K562 (cell line): ENCODE data around the gene CHPF. TPM values are rescaled to one million over a fixed set of nuclear protein-coding genes. Genes with fewer than 3 reads are reported as not detected.

Source experiments
- CBX8 ChIP-seq: fragments of 200-600 bp; sonication (generic); IDR thresholded peaks from 2 replicates; pipeline ENCODE4 v1.6.1; 2012; ENCODE audit warnings: borderline replicate concordance, mixed run types, low read depth, mild to moderate bottlenecking, moderate library complexity, mixed read lengths, low read length, control low read depth, inconsistent platforms; ENCODE audit not compliant: poor library complexity, severe bottlenecking; ENCODE audit errors: extremely low read depth
- CXXC5 ChIP-seq: fragments of 250-450 bp; sonication (Bioruptor Pico); IDR thresholded peaks from 2 replicates; pipeline ENCODE4 v1.8.0; 2022; ENCODE audit warnings: inconsistent platforms, mild to moderate bottlenecking, moderate library complexity
- DDX20 ChIP-seq: fragments of 450-650 bp; IDR thresholded peaks from 2 replicates; pipeline ENCODE4 v1.6.1; 2016; ENCODE audit warnings: missing genetic modification characterization, low read depth, mild to moderate bottlenecking, missing compliant biosample characterization, moderate library complexity
- DMBX1 ChIP-seq: fragments of 250-450 bp; sonication (Bioruptor Pico); IDR thresholded peaks from 2 replicates; pipeline ENCODE4 v1.8.0; 2022; ENCODE audit warnings: inconsistent platforms, mild to moderate bottlenecking, moderate library complexity, borderline replicate concordance
- EGR1 ChIP-seq: fragments of 450-650 bp; conservative IDR thresholded peaks from 2 replicates; pipeline ENCODE4 v1.6.1; 2017; ENCODE audit warnings: mild to moderate bottlenecking
- FOS ChIP-seq: IDR thresholded peaks from 3 replicates; pipeline ENCODE4 v1.6.1; 2011; ENCODE audit not compliant: insufficient read length; ENCODE audit errors: extremely low read depth
- HMGN3 ChIP-seq: IDR thresholded peaks from 2 replicates; pipeline ENCODE4 v1.6.1; 2011; ENCODE audit warnings: borderline replicate concordance, low read depth, mild to moderate bottlenecking, mixed read lengths, low read length; ENCODE audit not compliant: insufficient read length; ENCODE audit errors: extremely low read depth
- HOXB6 ChIP-seq: fragments of 250-450 bp; sonication (Bioruptor Pico); IDR thresholded peaks from 2 replicates; pipeline ENCODE4 v1.5.1; 2022; ENCODE audit warnings: mild to moderate bottlenecking, borderline replicate concordance
- KLF10 ChIP-seq: fragments of 250-450 bp; sonication (Bioruptor Pico); IDR thresholded peaks from 2 replicates; pipeline ENCODE4 v1.6.1; 2021; ENCODE audit warnings: matching md5 sums
- MAFG ChIP-seq: fragments of 450-650 bp; conservative IDR thresholded peaks from 2 replicates; pipeline ENCODE4 v1.6.1; 2016; ENCODE audit warnings: missing genetic modification characterization, missing compliant biosample characterization
- NONO ChIP-seq, 2 experiments: fragments of 200-400 bp in 1 of 2; fragments of 450-650 bp in 1 of 2; formaldehyde crosslinking in 1 of 2; IDR thresholded peaks; 2 replicates each; pipeline ENCODE4 v1.6.1; 2017; ENCODE audit warnings: low read depth in 2 of 2, mild to moderate bottlenecking in 2 of 2, moderate library complexity in 2 of 2, low read length in 1 of 2
- NR3C1 ChIP-seq: sonication (generic); formaldehyde crosslinking; IDR thresholded peaks from 2 replicates; pipeline ENCODE4 v1.8.1; 2022; ENCODE audit warnings: missing genetic modification reagents
- OTX1 ChIP-seq: fragments of 450-650 bp; formaldehyde crosslinking; IDR thresholded peaks from 2 replicates; pipeline ENCODE4 v1.4.0; 2022; ENCODE audit warnings: mild to moderate bottlenecking
- PCBP1 ChIP-seq: fragments of 200-400 bp; formaldehyde crosslinking; IDR thresholded peaks from 2 replicates; pipeline ENCODE4 v1.6.1; 2018; ENCODE audit warnings: mild to moderate bottlenecking, low read depth, low read length; ENCODE audit not compliant: poor library complexity, severe bottlenecking
- RB1 ChIP-seq: fragments of 450-650 bp; IDR thresholded peaks from 2 replicates; pipeline ENCODE4 v1.6.1; 2017; ENCODE audit warnings: low read depth, mild to moderate bottlenecking
- SMAD3 ChIP-seq: fragments of 450-650 bp; formaldehyde crosslinking; conservative IDR thresholded peaks from 2 replicates; pipeline ENCODE4 v1.4.0; 2020; ENCODE audit warnings: mild to moderate bottlenecking
- SRSF9 ChIP-seq: fragments of 200-400 bp; formaldehyde crosslinking; IDR thresholded peaks from 2 replicates; pipeline ENCODE4 v1.6.1; 2017; ENCODE audit warnings: low read depth, low read length, borderline replicate concordance
- TFAM ChIP-seq: fragments of 250-450 bp; sonication (Bioruptor Pico); conservative IDR thresholded peaks from 2 replicates; pipeline ENCODE4 v1.5.0; 2021; ENCODE audit warnings: mild to moderate bottlenecking, moderate library complexity
- ZNF140 ChIP-seq: fragments of 250-450 bp; sonication (Bioruptor Pico); IDR thresholded peaks from 2 replicates; pipeline ENCODE4 v1.8.0; 2021; ENCODE audit warnings: moderate library complexity, mild to moderate bottlenecking, inconsistent platforms
- ZNF174 ChIP-seq: fragments of 250-450 bp; sonication (Bioruptor Pico); IDR thresholded peaks from 2 replicates; pipeline ENCODE4 v1.4.0; 2020; ENCODE audit warnings: mild to moderate bottlenecking
- ZNF23 ChIP-seq: fragments of 250-450 bp; sonication (Bioruptor Pico); IDR thresholded peaks from 2 replicates; pipeline ENCODE4 v1.4.0; 2020; ENCODE audit warnings: mild to moderate bottlenecking
- ZNF3 ChIP-seq: fragments of 250-450 bp; sonication (Bioruptor Pico); IDR thresholded peaks from 2 replicates; pipeline ENCODE4 v1.5.0; 2021; ENCODE audit warnings: mild to moderate bottlenecking, moderate library complexity
- ZNF408 ChIP-seq: fragments of 250-450 bp; sonication (Bioruptor Pico); IDR thresholded peaks from 2 replicates; pipeline ENCODE4 v1.4.0; 2020; ENCODE audit warnings: low read depth, mild to moderate bottlenecking, moderate library complexity
- ZNF717 ChIP-seq: fragments of 250-450 bp; sonication (Bioruptor Pico); IDR thresholded peaks from 2 replicates; pipeline ENCODE4 v1.5.0; 2021
- polyA plus RNA-seq, 8 experiments: library from polyadenylated mRNA; depleted of rRNA in 4 of 8; stranded (reverse) in 5 of 8; unstranded in 3 of 8; fragments of >200 nt; fragmentation: Nextera tagmentation in 2 of 8; fragmentation: Illumina TruSeq in 1 of 8; extraction: Ambion mirVana in 2 of 8; extraction: Trizol in 1 of 8; gene quantifications; 2 replicates each; pipeline versions ENCODE4 v1.2.1 to v1.2.3, GENCODE V29; 2011 to 2014; ENCODE audit warnings: inconsistent platforms in 1 of 8, missing spikeins in 1 of 8
- total RNA-seq, 7 experiments: library from RNA; depleted of rRNA in 6 of 7; stranded (reverse); fragments of >200 nt in 6 of 7; fragmentation: Illumina TruSeq in 2 of 7; extraction: Trizol in 2 of 7; gene quantifications; 2 replicates each; pipeline versions ENCODE4 v1.2.1 to v1.2.3, GENCODE V29; 2011 to 2021; ENCODE audit warnings: low replicate concordance in 1 of 7
- TF ChIP-seq, protein P1 (sequence below): IDR thresholded peaks from 2 replicates; pipeline ENCODE4 v1.6.1; 2011; ENCODE audit not compliant: insufficient read length; ENCODE audit errors: extremely low read depth
- TF ChIP-seq, protein P2 (sequence below): fragments of 250-450 bp; sonication (Bioruptor Pico); IDR thresholded peaks from 2 replicates; pipeline ENCODE4 v1.8.0; 2021; ENCODE audit warnings: moderate library complexity, mild to moderate bottlenecking, inconsistent platforms

CHPF gene
- total and polyA plus RNA-seq, 9 of the 15 experiments (the other 6 are each of a cell fraction or from before 2014, with no cell fraction given), result 0.15 to 57.2 (median 7.9) TPM

DNA sequence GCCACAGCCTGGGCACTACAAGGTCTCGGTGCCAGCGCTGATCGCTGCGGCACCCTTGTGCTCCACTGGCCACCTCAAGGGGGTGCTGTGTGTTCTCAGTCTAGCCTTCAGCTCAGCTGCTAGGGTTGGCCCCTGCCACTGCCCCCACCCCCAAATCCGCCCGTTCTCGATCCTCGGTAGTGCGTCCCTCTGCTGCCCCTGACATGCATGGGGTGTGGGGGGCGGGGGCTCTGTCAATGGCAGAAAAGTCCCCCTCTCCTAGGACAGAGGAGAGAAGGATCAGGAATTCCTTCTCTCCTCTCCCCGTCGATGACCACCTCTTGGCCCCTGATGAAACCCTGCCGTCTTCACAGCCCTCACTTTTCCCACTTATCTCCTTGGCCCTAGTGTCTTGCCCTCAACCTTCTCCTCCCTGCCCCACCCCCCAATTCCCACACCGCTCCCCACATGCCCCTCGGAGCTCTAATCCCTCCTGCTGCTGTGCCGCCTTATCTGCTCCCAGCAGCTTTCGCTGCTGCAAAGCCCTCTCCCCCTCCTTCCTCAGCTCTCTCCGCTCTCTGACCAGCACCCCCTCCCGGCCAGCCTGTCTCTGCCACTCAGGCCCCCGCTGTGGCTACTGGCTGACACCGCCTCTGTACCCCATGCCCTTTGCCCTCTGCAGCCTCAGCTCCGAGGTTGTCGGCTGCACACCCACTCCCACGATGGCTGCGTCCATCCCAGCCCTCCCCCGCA lies 33.7 kb downstream of the CHPF start (continued):
- TF ChIP-seq CXXC5 (CRISPR knock-in tag), result peak; percentile 72
- TF ChIP-seq HMGN3, result peak; percentile 99
- no peak; the same call in 1 of the 2 replicates for TF ChIP-seq DMBX1 (CRISPR knock-in tag)
- TF ChIP-seq SRSF9, result no peak
- TF ChIP-seq ZNF140 (CRISPR knock-in tag), result no peak
- TF ChIP-seq, protein P1, sequence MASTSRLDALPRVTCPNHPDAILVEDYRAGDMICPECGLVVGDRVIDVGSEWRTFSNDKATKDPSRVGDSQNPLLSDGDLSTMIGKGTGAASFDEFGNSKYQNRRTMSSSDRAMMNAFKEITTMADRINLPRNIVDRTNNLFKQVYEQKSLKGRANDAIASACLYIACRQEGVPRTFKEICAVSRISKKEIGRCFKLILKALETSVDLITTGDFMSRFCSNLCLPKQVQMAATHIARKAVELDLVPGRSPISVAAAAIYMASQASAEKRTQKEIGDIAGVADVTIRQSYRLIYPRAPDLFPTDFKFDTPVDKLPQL, result no peak
- TF ChIP-seq, protein P2, sequence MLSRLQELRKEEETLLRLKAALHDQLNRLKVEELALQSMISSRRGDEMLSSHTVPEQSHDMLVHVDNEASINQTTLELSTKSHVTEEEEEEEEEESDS (CRISPR knock-in tag), result no peak
- no peak for TF ChIP-seq KLF10 (CRISPR knock-in tag)
- TF ChIP-seq TFAM (CRISPR knock-in tag), result no peak
- no peak for TF ChIP-seq ZNF408
- TF ChIP-seq PCBP1, result no peak
- TF ChIP-seq ZNF174, result no peak
- TF ChIP-seq ZNF23 (CRISPR knock-in tag), result no peak
- no peak; the same call in 1 of the 2 replicates for TF ChIP-seq SMAD3 (CRISPR knock-in tag)
- peak; percentile 34; the same call in 1 of the 2 replicates for TF ChIP-seq OTX1 (CRISPR knock-in tag)
- TF ChIP-seq ZNF3 (CRISPR knock-in tag), result no peak
- TF ChIP-seq FOS, result no peak
- peak; percentile 70 for TF ChIP-seq EGR1
- TF ChIP-seq NONO (IDR thresholded peaks at IDR 0.05; ENCODE audit: low read depth in 2 of 2, low read length in 1 of 2), result peak in 1 of 2 experiments; percentile 50; a peak in 1 of 4 replicates
- TF ChIP-seq ZNF717 (CRISPR knock-in tag), result no peak
- TF ChIP-seq HOXB6, result no peak
- no peak for TF ChIP-seq DDX20 (tag)
- no peak for TF ChIP-seq MAFG
- TF ChIP-seq NR3C1 (CRISPR knock-in tag), result no peak
- no peak for TF ChIP-seq CBX8
- peak; percentile 46 for TF ChIP-seq RB1
